ENCODE measurements around the gene PAPLN. TPM values are rescaled to one million over a fixed set of nuclear protein-coding genes. Genes with fewer than 3 reads are reported as not detected.
"Not testable (repeated sequence)": the region's sequence is repeated elsewhere in the genome, so short reads cannot be mapped to it uniquely, and the experiment has no call there.

The PAPLN gene
- 0.54 and 0.83 TPM in 2 replicates for total RNA-seq

GRCh38 chr14:73237219-73237785, at the start of gene PAPLN:
Gene PAPLN, plus strand, starts transcription at chr14:73237506. Its CDS starts 2,273 bp downstream, at chr14:73239779.
- peak within 1 kb of the TSS; percentile 57 for H3K4me3 Mint-ChIP-seq
- peaks cover 11% of the 10 kb centered on the region for H3K4me1 Mint-ChIP-seq
- intact Hi-C loops (cut with micrococcal nuclease) = no loop called here
- no peak within 1 kb of the TSS for H3K27ac Mint-ChIP-seq
- no peaks in the 10 kb centered on the region for H3K9me3 Mint-ChIP-seq
- peaks cover 79% of the 10 kb centered on the region for H3K27me3 Mint-ChIP-seq
- no peaks in the 10 kb centered on the region for H3K36me3 Mint-ChIP-seq (ENCODE audit: low read depth)
- DNase-seq = no peak

- H3K4me1 Mint-ChIP-seq = peaks cover 2% of the 10 kb centered on the region
- H3K9me3 Mint-ChIP-seq = no peaks in the 10 kb centered on the region
- DNase-seq = no peak
- intact Hi-C loops (cut with micrococcal nuclease) = no loop called here
- H3K27me3 Mint-ChIP-seq = no peaks in the 10 kb centered on the region
- H3K36me3 Mint-ChIP-seq (ENCODE audit: low read depth) = peaks cover 30% of the 10 kb centered on the region
- H3K27ac Mint-ChIP-seq = no peak overlapping the region
- no peak overlapping the region for H3K4me3 Mint-ChIP-seq
These were observed 48.8 kb upstream of the PAPLN start for GRCh38 chr14:73188501-73188911.

GRCh38 chr14:73189651-73190050, 47.7 kb upstream of the PAPLN start:
- H3K9me3 Mint-ChIP-seq = no peaks in the 10 kb centered on the region
- no peak overlapping the region for H3K27ac Mint-ChIP-seq
- no peaks in the 10 kb centered on the region for H3K27me3 Mint-ChIP-seq
- H3K36me3 Mint-ChIP-seq (ENCODE audit: low read depth) = peaks cover 36% of the 10 kb centered on the region
- no peak overlapping the region for H3K4me3 Mint-ChIP-seq
- intact Hi-C loops (cut with micrococcal nuclease) = no loop called here
- DNase-seq = no peak
- H3K4me1 Mint-ChIP-seq = peaks cover 2% of the 10 kb centered on the region

GRCh38 chr14:73191441-73191840, 45.9 kb upstream of the PAPLN start:
- peaks cover 2% of the 10 kb centered on the region for H3K4me1 Mint-ChIP-seq
- no peak for DNase-seq
- intact Hi-C loops (cut with micrococcal nuclease) = no loop called here
- H3K4me3 Mint-ChIP-seq = no peak overlapping the region
- no peaks in the 10 kb centered on the region for H3K9me3 Mint-ChIP-seq
- peaks cover 49% of the 10 kb centered on the region for H3K36me3 Mint-ChIP-seq (ENCODE audit: low read depth)
- no peaks in the 10 kb centered on the region for H3K27me3 Mint-ChIP-seq
- no peak overlapping the region for H3K27ac Mint-ChIP-seq

GRCh38 chr14:73194306-73194705, 43.0 kb upstream of the PAPLN start:
- intact Hi-C loops (cut with micrococcal nuclease); H3K4me1 Mint-ChIP-seq; H3K27ac Mint-ChIP-seq; H3K4me3 Mint-ChIP-seq; DNase-seq; H3K9me3 Mint-ChIP-seq; H3K27me3 Mint-ChIP-seq: not testable (repeated sequence)
- H3K36me3 Mint-ChIP-seq (ENCODE audit: low read depth) = peaks cover 50% of the 10 kb centered on the region

GRCh38 chr14:73198253-73198652, 39.1 kb upstream of the PAPLN start:
- no peaks in the 10 kb centered on the region for H3K4me1 Mint-ChIP-seq
- no peak for DNase-seq
- no peaks in the 10 kb centered on the region for H3K27me3 Mint-ChIP-seq
- peaks cover 59% of the 10 kb centered on the region for H3K36me3 Mint-ChIP-seq (ENCODE audit: low read depth)
- no peak overlapping the region for H3K27ac Mint-ChIP-seq
- H3K4me3 Mint-ChIP-seq = no peak overlapping the region
- intact Hi-C loops (cut with micrococcal nuclease) = no loop called here
- no peaks in the 10 kb centered on the region for H3K9me3 Mint-ChIP-seq

GRCh38 chr14:73203527-73203926, 33.8 kb upstream of the PAPLN start:
- Mint-ChIP-seq H3K27ac (no peak overlapping the region), H3K4me1 (no peaks in the 10 kb centered on the region), H3K36me3 (ENCODE audit: low read depth) (peaks cover 72% of the 10 kb centered on the region), H3K9me3 (peaks cover 5% of the 10 kb centered on the region), H3K27me3 (no peaks in the 10 kb centered on the region), H3K4me3 (no peak overlapping the region)
- intact Hi-C loops (cut with micrococcal nuclease) = no loop called here
- no peak for DNase-seq

GRCh38 chr14:73207615-73208014, 29.7 kb upstream of the PAPLN start:
- H3K36me3 Mint-ChIP-seq (ENCODE audit: low read depth) = peaks cover 69% of the 10 kb centered on the region
- H3K4me1 Mint-ChIP-seq = no peaks in the 10 kb centered on the region
- H3K27ac Mint-ChIP-seq = no peak overlapping the region
- peaks cover 5% of the 10 kb centered on the region for H3K9me3 Mint-ChIP-seq
- DNase-seq = no peak
- H3K4me3 Mint-ChIP-seq = no peak overlapping the region
- H3K27me3 Mint-ChIP-seq = no peaks in the 10 kb centered on the region
- intact Hi-C loops (cut with micrococcal nuclease) = no loop called here

- H3K27ac Mint-ChIP-seq = no peak overlapping the region
- peaks cover 72% of the 10 kb centered on the region for H3K36me3 Mint-ChIP-seq (ENCODE audit: low read depth)
- H3K27me3 Mint-ChIP-seq = no peaks in the 10 kb centered on the region
- H3K4me1 Mint-ChIP-seq = no peaks in the 10 kb centered on the region
- no peak for DNase-seq
- intact Hi-C loops (cut with micrococcal nuclease) = no loop called here
- H3K9me3 Mint-ChIP-seq = peaks cover 5% of the 10 kb centered on the region
- H3K4me3 Mint-ChIP-seq = no peak overlapping the region
These were observed 28.9 kb upstream of the PAPLN start for GRCh38 chr14:73208390-73208789.

- Mint-ChIP-seq H3K9me3 (peaks cover 5% of the 10 kb centered on the region), H3K4me3 (no peak overlapping the region), H3K36me3 (ENCODE audit: low read depth) (peaks cover 73% of the 10 kb centered on the region), H3K27ac (no peak overlapping the region), H3K4me1 (no peaks in the 10 kb centered on the region), H3K27me3 (no peaks in the 10 kb centered on the region)
- DNase-seq = no peak
- intact Hi-C loops (cut with micrococcal nuclease) = no loop called here
These were observed 28.5 kb upstream of the PAPLN start for GRCh38 chr14:73208846-73209245.

- no peak overlapping the region for H3K4me3 Mint-ChIP-seq
- intact Hi-C loops (cut with micrococcal nuclease) = no loop called here
- peaks cover 74% of the 10 kb centered on the region for H3K36me3 Mint-ChIP-seq (ENCODE audit: low read depth)
- DNase-seq = no peak
- no peaks in the 10 kb centered on the region for H3K27me3 Mint-ChIP-seq
- no peaks in the 10 kb centered on the region for H3K4me1 Mint-ChIP-seq
- H3K9me3 Mint-ChIP-seq = peaks cover 5% of the 10 kb centered on the region
- no peak overlapping the region for H3K27ac Mint-ChIP-seq
These were observed 27.4 kb upstream of the PAPLN start for GRCh38 chr14:73209953-73210352.

- Mint-ChIP-seq H3K36me3 (ENCODE audit: low read depth) (peaks cover 64% of the 10 kb centered on the region), H3K27me3 (no peaks in the 10 kb centered on the region), H3K9me3 (peaks cover 5% of the 10 kb centered on the region), H3K4me3 (no peak overlapping the region), H3K4me1 (no peaks in the 10 kb centered on the region), H3K27ac (no peak overlapping the region)
- no peak for DNase-seq
- intact Hi-C loops (cut with micrococcal nuclease) = no loop called here
These were observed 25.9 kb upstream of the PAPLN start for GRCh38 chr14:73211251-73212040.

GRCh38 chr14:73216030-73216429, 21.3 kb upstream of the PAPLN start:
- peaks cover 54% of the 10 kb centered on the region for H3K36me3 Mint-ChIP-seq (ENCODE audit: low read depth)
- H3K9me3 Mint-ChIP-seq = no peaks in the 10 kb centered on the region
- peaks cover 2% of the 10 kb centered on the region for H3K4me1 Mint-ChIP-seq
- H3K4me3 Mint-ChIP-seq = no peak overlapping the region
- H3K27me3 Mint-ChIP-seq = no peaks in the 10 kb centered on the region
- intact Hi-C loops (cut with micrococcal nuclease) = no loop called here
- H3K27ac Mint-ChIP-seq = no peak overlapping the region
- no peak for DNase-seq

GRCh38 chr14:73217411-73217810, 19.9 kb upstream of the PAPLN start:
- Mint-ChIP-seq H3K27me3 (no peaks in the 10 kb centered on the region), H3K36me3 (ENCODE audit: low read depth) (peaks cover 56% of the 10 kb centered on the region), H3K4me1 (peaks cover 12% of the 10 kb centered on the region), H3K27ac (no peak overlapping the region), H3K9me3 (no peaks in the 10 kb centered on the region), H3K4me3 (no peak overlapping the region)
- DNase-seq = no peak
- intact Hi-C loops (cut with micrococcal nuclease) = no loop called here
